Small intestine (tissue), 7 donors: ENCODE results near the gene GNAL. TPM values are rescaled to one million over a fixed set of nuclear protein-coding genes. Genes with fewer than 3 reads are reported as not detected.

Experiments
- DNase-seq, 2 donors: peaks; one replicate each; pipeline versions ENCODE4 v3.0.0 to v3.0.0-alpha.2; 2013
- FAIRE-seq: peaks from 2 replicates; lab custom pipeline; 2012; peaks lifted over from hg19 to GRCh38; lab: Jason Lieb, UNC
- H3K27ac ChIP-seq, 3 donors: one replicate each; pipeline ENCODE4 v1.5.1; 2013; ENCODE audit warnings: low read length in 2 of 3, mild to moderate bottlenecking in 2 of 3, control low read depth in 1 of 3, inconsistent platforms in 1 of 3, low read depth in 1 of 3, moderate library complexity in 1 of 3
- H3K27me3 ChIP-seq, 3 donors: one replicate each; pipeline ENCODE4 v1.6.1; 2013; ENCODE audit warnings: low read length in 3 of 3, inconsistent platforms in 1 of 3; ENCODE audit not compliant: control insufficient read depth in 3 of 3, insufficient read depth in 3 of 3
- H3K36me3 ChIP-seq, 3 donors: one replicate each; pipeline ENCODE4 v1.6.1; 2013; ENCODE audit warnings: low read length in 3 of 3, inconsistent platforms in 1 of 3, low read depth in 1 of 3, mild to moderate bottlenecking in 1 of 3, moderate library complexity in 1 of 3; ENCODE audit not compliant: control insufficient read depth in 3 of 3, insufficient read depth in 2 of 3
- H3K4me1 ChIP-seq, 3 donors: one replicate each; pipeline ENCODE4 v1.6.1; 2013; ENCODE audit warnings: low read length in 2 of 3, inconsistent platforms in 1 of 3, low read depth in 1 of 3, mild to moderate bottlenecking in 1 of 3, moderate library complexity in 1 of 3; ENCODE audit not compliant: control insufficient read depth in 3 of 3, insufficient read depth in 2 of 3
- H3K4me3 ChIP-seq, 3 donors: one replicate each; pipeline ENCODE4 v1.5.1; 2013; ENCODE audit warnings: low read length in 3 of 3, control low read depth in 1 of 3, inconsistent platforms in 1 of 3, low read depth in 1 of 3, mild to moderate bottlenecking in 1 of 3, moderate library complexity in 1 of 3
- H3K9me3 ChIP-seq, 2 donors: one replicate each; pipeline ENCODE4 v1.6.1; 2013; ENCODE audit warnings: low read depth in 1 of 2, low read length in 1 of 2; ENCODE audit not compliant: control insufficient read depth in 2 of 2, insufficient read depth in 1 of 2
- whole genome bisulfite sequencing, 3 donors: extraction: QIAGEN DNeasy Blood & Tissue Kit; methylation state at CpG; one replicate each; pipeline ENCODE4 v1.1.7; 2013; 5-methylcytosine and 5-hydroxymethylcytosine counted together
- polyA plus RNA-seq, 4 donors: library from polyadenylated mRNA; stranded (reverse) in 3 of 4; unstranded in 1 of 4; fragments of 200-250 nt in 3 of 4; fragments of 120-200 nt in 1 of 4; gene quantifications; one replicate each; pipeline versions ENCODE4 v1.2.1 to v1.2.3, GENCODE V29; 2013
- donor health status: healthy with polysubstance abuse.
- donor health status: control.
- donor health status: control.
- donor health status: Bipolar disorder and iron deficiency.
- donor health status: healthy.

GNAL gene
- polyA plus RNA-seq, 4 donors: 0.45 to 6.4 (median 1.4) TPM

DNA sequence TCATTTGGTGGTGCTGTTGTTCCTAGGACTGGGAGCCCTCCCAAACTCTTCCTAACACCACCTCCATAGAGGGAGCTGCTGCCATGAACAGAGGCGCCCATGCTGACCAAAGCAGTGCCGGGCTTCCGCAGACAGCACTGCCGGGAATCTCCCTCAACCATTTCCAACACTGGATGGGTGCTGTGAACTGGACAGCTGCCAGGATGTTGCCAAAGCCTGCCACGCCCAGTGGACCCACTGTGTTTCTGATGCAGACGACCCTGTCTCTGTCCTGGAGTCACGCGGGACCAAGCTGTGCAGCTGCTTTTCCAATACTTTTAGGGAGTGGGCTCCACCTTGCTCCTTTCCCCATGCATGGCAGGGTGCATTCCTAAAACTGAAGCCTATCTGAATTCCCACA lies 16.9 kb upstream of the GNAL start:
- H3K4me3 ChIP-seq: no peak overlapping the region
- H3K9me3 ChIP-seq: no peaks in the 10 kb centered on the region
- H3K27me3 ChIP-seq: peaks cover 0 to 8% (median 0%) of the 10 kb centered on the region in 3 donors
- no peak overlapping the region for H3K27ac ChIP-seq
- no peaks in the 10 kb centered on the region for H3K36me3 ChIP-seq
- DNase-seq: no peak
- WGBS, 3 donors: 77 to 89% (median 81%) methylated on average over 8 of the region's 8 CpGs
- FAIRE-seq: no peak
- H3K4me1 ChIP-seq: no peaks in the 10 kb centered on the region

DNA sequence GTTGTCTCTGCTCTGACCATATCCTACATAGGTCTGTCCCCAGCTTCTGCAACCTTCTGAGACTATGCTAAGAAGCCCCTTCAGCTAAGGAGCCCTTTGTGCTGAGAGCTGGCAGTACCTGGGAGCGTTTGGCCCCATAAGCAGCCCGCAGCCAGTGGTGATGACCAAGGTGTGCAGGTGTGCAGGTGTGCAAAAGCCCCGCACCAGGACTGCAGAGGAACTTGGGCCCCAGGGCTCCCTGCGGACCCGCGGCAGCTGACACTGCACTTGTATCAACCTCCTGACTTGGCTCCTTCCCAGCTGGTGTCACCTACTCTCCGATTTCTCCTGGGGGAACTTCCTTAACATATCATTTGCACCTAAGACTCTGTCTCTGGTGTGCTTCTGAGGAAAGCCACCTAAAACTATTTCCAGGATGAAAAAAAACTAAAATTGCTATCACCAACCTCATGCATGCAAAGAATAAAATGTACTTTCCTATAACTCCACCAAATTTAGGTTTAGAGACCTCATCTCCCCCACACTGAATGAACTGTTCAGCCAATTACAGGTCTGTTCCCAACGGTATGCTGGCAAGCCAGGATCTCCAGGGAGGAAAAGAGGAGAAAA lies 16.1 kb upstream of the GNAL start:
- H3K27ac ChIP-seq: no peak overlapping the region
- no peak for DNase-seq

DNA sequence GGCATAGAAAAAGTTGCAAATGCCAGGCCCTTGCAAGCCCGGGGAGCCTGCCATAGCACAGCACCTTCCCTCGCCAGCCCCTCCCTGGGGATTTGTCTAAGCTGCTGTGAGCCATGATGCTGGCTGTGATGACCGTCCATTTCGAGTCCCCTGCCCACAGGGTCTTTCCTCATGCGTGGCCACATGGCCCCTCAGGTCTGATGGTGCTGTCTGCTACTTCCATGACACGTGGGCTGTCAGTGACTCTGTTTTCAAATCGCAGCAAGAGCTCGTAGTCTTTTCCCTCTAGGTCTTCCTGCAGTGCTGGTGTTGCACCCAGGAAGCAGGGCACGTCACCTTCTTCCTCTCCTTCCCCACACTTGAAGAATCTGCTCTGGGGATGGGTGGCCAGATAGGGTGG lies 15.5 kb upstream of the GNAL start:
- no peak overlapping the region for H3K4me3 ChIP-seq
- FAIRE-seq (no peak), DNase-seq (no peak)
- no peaks in the 10 kb centered on the region for H3K36me3 ChIP-seq
- H3K27me3 ChIP-seq: peaks cover 0 to 8% (median 0%) of the 10 kb centered on the region in 3 donors
- H3K27ac ChIP-seq: no peak overlapping the region
- 65 to 70% (median 67%) methylated on average over 9 of the region's 9 CpGs for WGBS, 3 donors
- H3K4me1 ChIP-seq: no peaks in the 10 kb centered on the region
- no peaks in the 10 kb centered on the region for H3K9me3 ChIP-seq

More for the DNA sequence above, 16.1 kb upstream of the GNAL start:
- H3K4me3 ChIP-seq: no peak overlapping the region
- H3K9me3 ChIP-seq: no peaks in the 10 kb centered on the region
- no peak for FAIRE-seq
- 41 to 64% (median 54%) methylated on average over 8 of the region's 8 CpGs for WGBS, 3 donors
- H3K27me3 ChIP-seq: peaks cover 0 to 8% (median 0%) of the 10 kb centered on the region in 3 donors
- H3K36me3 ChIP-seq: no peaks in the 10 kb centered on the region
- no peaks in the 10 kb centered on the region for H3K4me1 ChIP-seq

DNA sequence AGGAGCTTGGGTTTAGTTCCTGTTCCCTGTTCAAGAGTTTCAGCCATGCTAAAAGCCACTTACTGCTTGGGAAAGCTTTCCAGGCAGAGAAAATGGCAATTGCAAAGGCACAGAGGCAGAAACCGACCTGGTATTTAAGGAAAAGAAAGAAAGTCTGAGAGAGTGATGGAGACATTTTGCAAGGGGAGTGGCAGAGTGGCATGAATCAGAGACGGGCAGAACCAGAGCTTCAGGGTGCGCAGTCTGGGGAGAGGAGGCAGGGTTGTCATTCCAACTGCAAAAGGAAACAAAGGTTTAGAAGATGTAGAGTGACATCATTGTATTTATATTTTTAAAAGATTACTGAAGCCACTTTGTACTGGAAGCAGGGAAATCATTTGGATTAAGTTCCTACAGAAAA lies 14.9 kb upstream of the GNAL start:
- FAIRE-seq (no peak), DNase-seq (no peak)
- 71 to 80% (median 76%) methylated on average over 3 of the region's 3 CpGs for WGBS, 3 donors
- H3K9me3 ChIP-seq: no peaks in the 10 kb centered on the region
- no peak overlapping the region for H3K27ac ChIP-seq
- no peak overlapping the region for H3K4me3 ChIP-seq
- no peaks in the 10 kb centered on the region for H3K4me1 ChIP-seq
- peaks cover 0 to 8% (median 0%) of the 10 kb centered on the region in 3 donors for H3K27me3 ChIP-seq
- no peaks in the 10 kb centered on the region for H3K36me3 ChIP-seq

DNA sequence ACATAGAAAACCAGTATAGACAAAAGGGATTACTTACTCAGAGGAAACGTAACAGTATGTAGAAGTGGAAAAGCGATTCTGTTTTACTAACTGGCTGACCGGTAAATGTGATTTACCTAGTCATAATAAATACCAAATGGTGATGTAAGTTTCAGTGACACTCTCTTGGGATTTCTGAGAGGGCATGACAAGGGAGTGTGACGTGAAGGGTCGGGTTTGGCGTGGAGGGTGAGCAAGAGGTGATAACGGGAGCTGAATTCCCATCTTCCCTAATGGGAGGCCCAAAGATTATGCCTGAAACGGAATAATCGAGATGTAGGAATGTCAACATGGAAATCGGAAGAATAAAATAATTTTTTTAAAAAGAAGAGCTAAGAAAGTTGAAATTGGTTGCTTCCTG lies 12.7 kb upstream of the GNAL start:
- no peak overlapping the region for H3K4me3 ChIP-seq
- H3K9me3 ChIP-seq: no peaks in the 10 kb centered on the region
- H3K27me3 ChIP-seq: peaks cover 0 to 8% (median 0%) of the 10 kb centered on the region in 3 donors
- WGBS, 3 donors: 74 to 80% (median 76%) methylated on average over 10 of the region's 10 CpGs
- H3K36me3 ChIP-seq: no peaks in the 10 kb centered on the region
- no peaks in the 10 kb centered on the region for H3K4me1 ChIP-seq
- DNase-seq: no peak
- no peak overlapping the region for H3K27ac ChIP-seq
- FAIRE-seq: no peak

DNA sequence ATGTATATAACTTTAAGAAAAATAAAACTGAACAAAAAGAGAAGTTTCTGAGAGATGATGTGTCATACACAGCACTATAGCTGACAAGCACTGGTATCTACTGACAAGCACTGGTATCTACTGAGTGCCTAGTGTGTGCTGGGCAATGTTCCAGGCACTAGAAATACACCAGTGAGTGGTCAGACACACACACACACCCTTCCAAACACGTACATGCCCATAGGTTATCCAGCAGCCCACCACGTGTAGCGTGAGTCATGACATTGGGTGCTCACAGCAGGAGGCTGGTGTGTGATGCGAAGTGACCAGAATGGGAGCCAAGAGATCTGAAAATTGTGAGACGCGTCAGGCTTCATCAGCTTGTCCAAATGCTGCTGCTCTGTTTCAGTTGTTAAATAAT lies 12.2 kb upstream of the GNAL start:
- Histone ChIP-seq H3K9me3 (no peaks in the 10 kb centered on the region), H3K27me3 (peaks cover 0 to 8% (median 0%) of the 10 kb centered on the region in 3 donors), H3K4me1 (no peaks in the 10 kb centered on the region), H3K27ac (no peak overlapping the region), H3K4me3 (no peak overlapping the region), H3K36me3 (no peaks in the 10 kb centered on the region)
- 70 to 81% (median 80%) methylated on average over 6 of the region's 6 CpGs for WGBS, 3 donors
- FAIRE-seq (no peak), DNase-seq (no peak)

DNA sequence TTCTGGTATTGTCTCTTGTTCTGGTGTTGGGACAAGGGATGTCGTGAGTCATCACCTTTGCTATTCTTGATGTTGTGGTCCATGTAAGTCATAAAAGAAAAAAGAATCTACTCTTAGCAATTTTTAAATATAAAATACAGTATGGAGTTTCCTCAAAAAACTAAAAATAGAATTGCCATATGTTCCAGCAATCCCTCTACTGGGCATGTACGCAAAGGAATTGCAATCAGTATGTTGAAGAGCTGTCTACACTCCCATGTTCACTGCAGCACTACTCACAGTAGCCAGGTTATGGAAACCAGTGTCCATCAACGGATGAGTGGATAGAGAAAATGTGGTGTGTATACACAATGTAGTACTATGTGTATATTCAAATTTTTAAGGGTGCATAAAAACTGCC lies 10.9 kb upstream of the GNAL start:
- no peak overlapping the region for H3K27ac ChIP-seq
- no peak for DNase-seq
- no peaks in the 10 kb centered on the region for H3K4me1 ChIP-seq
- H3K9me3 ChIP-seq: no peaks in the 10 kb centered on the region
- no peak for FAIRE-seq
- 82 to 86% (median 86%) methylated on average over 3 of the region's 3 CpGs for WGBS, 3 donors
- H3K27me3 ChIP-seq: peaks cover 0 to 8% (median 0%) of the 10 kb centered on the region in 3 donors
- no peaks in the 10 kb centered on the region for H3K36me3 ChIP-seq
- H3K4me3 ChIP-seq: no peak overlapping the region

DNA sequence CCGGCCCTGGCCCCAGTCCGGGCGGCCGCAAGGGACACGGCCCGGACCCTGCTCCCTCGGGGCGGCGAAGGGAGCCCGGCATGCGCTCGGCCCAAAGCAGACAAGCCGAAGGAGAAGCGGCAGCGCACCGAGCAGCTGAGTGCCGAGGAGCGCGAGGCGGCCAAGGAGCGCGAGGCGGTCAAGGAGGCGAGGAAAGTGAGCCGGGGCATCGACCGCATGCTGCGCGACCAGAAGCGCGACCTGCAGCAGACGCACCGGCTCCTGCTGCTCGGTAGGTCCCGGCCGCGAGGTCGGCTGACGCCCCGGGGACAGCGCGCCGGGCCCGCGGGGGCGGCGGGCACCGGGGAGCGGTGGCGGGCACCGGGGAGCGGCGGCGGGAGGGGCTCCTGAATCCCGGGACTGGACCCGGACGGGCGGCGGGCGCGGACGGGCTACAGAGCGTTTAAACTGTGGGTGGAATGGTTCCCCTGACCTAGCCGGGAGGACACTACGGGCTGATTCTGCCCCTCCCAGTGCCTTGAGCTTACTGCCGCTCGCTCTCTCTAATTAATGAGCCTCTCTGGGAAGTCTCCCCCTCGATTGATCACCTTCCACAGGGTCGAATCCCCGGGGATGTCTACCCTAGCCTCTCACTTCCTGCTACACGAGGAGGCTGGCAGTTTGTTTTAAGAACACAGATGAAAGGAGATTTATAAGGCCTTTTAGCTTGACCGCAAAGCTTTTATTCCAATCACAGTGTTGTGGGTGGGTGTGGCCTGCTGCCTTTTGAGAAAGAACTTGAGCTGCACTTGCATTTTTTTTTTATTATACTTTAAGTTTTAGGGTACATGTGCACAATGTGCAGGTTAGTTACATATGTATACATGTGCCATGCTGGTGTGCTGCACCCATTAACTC lies 853 bp downstream of the GNAL start:
- peaks cover 0 to 2% (median 2%) of the 10 kb centered on the region in 3 donors for H3K4me1 ChIP-seq
- FAIRE-seq (no peak), DNase-seq (peak; percentile 9 to 58)
- H3K27ac ChIP-seq: no peak overlapping the region
- H3K36me3 ChIP-seq: no peaks in the 10 kb centered on the region
- WGBS, 3 donors: 1 to 2% (median 1%) methylated on average over 55 to 72 of the region's 72 CpGs
- H3K4me3 ChIP-seq: peak overlapping the region; percentile 10 to 49 (median 29)
- H3K9me3 ChIP-seq: peaks cover 0 to 2% of the 10 kb centered on the region in 2 donors
- peaks cover 2 to 24% (median 7%) of the 10 kb centered on the region in 3 donors for H3K27me3 ChIP-seq
